Adrenal gland (tissue), 5 donors: ENCODE results near the gene HHAT.

Source experiments
- CTCF ChIP-seq, 6 experiments: fragments of 450-650 bp in 4 of 6; fragments of 200-600 bp in 2 of 6; sonication (generic) in 1 of 6; IDR thresholded peaks; 1 replicate in 5 of 6; 2 replicates in 1 of 6; pipeline versions ENCODE4 v1.5.1 to v1.8.0; 2016 to 2021; ENCODE audit warnings: antibody characterized with exemption in 6 of 6, mild to moderate bottlenecking in 2 of 6, moderate library complexity in 1 of 6
- POLR2A ChIP-seq, 2 donors: fragments of 450-650 bp; IDR thresholded peaks; one replicate each; pipeline ENCODE4 v1.6.1; 2017; ENCODE audit warnings: antibody characterized with exemption in 2 of 2, mild to moderate bottlenecking in 2 of 2, moderate library complexity in 1 of 2
- donor health status: DM: no; HTN: no; CAD: no.

- TF ChIP-seq CTCF (IDR thresholded peaks at IDR 0.05) (no peak), POLR2A (IDR thresholded peaks at IDR 0.05) (no peak)
Measured at GRCh38 chr1:210313921-210314320, 14.8 kb upstream of the HHAT start.
